Stimulated activated CD4-positive, alpha-beta T cell treated with anti-CD3 and anti-CD28 coated beads, Interleukin-4, amount 100 ng/mL, for 24 hours (primary cell): ENCODE results near the gene POU5F2.

Experiments
- DNase-seq: peaks from one replicate; pipeline ENCODE4 v3.0.0-alpha.2; 2020

POU5F2 gene

GRCh38 chr5:93715761-93716160 is 25.6 kb downstream of the POU5F2 start:
- no peak for DNase-seq

GRCh38 chr5:93715327-93715726 is 26.1 kb downstream of the POU5F2 start:
- DNase-seq, result no peak

- no peak for DNase-seq
These were observed 33.0 kb downstream of the POU5F2 start for GRCh38 chr5:93708442-93708841.

- no peak for DNase-seq
These were observed 35.5 kb downstream of the POU5F2 start for GRCh38 chr5:93705896-93706295.

GRCh38 chr5:93704996-93705395 is 36.4 kb downstream of the POU5F2 start:
- DNase-seq, result no peak

GRCh38 chr5:93691997-93692396 is 49.4 kb downstream of the POU5F2 start:
- no peak for DNase-seq
